ENCODE data around the gene PRKCZ.
"Not testable (repeated sequence)": the region's sequence is repeated elsewhere in the genome, so short reads cannot be mapped to it uniquely, and the experiment has no call there.

Gene PRKCZ

GRCh38 chr1:2111674-2112035 is 61.4 kb downstream of the PRKCZ start:
- Histone ChIP-seq H3K9me3 (ENCODE audit: control insufficient read depth, insufficient read depth, low read length) (no peaks in the 10 kb centered on the region), H3K27ac (ENCODE audit: low read depth, low read length) (no peak overlapping the region), H3K4me3 (ENCODE audit: low read depth, low read length) (no peak overlapping the region), H3K36me3 (ENCODE audit: control insufficient read depth, insufficient read depth, low read length) (peaks cover 8% of the 10 kb centered on the region), H3K9ac (ENCODE audit: low read depth, low read length) (no peak overlapping the region), H3K27me3 (ENCODE audit: control insufficient read depth, insufficient read depth, low read length) (no peaks in the 10 kb centered on the region), H3K4me1 (ENCODE audit: control insufficient read depth, insufficient read depth, low read length) (peaks cover 20% of the 10 kb centered on the region)

- Histone ChIP-seq H3K36me3 (ENCODE audit: control insufficient read depth, insufficient read depth, low read length) (0 out of 2 replicates have a peak, but pooled peaks cover 2% of the 10 kb centered on the region), H3K9me3 (ENCODE audit: control insufficient read depth, insufficient read depth, low read length) (no peaks in the 10 kb centered on the region), H3K4me3 (ENCODE audit: low read depth, low read length) (no peak overlapping the region), H3K9ac (ENCODE audit: low read depth, low read length) (no peak overlapping the region), H3K27me3 (ENCODE audit: control insufficient read depth, insufficient read depth, low read length) (no peaks in the 10 kb centered on the region), H3K4me1 (ENCODE audit: control insufficient read depth, insufficient read depth, low read length) (peaks cover 21% of the 10 kb centered on the region), H3K27ac (ENCODE audit: low read depth, low read length) (no peak overlapping the region)
Measured at GRCh38 chr1:2112280-2112701, 62.1 kb downstream of the PRKCZ start.

- Histone ChIP-seq H3K4me3 (ENCODE audit: low read depth, low read length) (no peak overlapping the region), H3K4me1 (ENCODE audit: control insufficient read depth, insufficient read depth, low read length) (peaks cover 21% of the 10 kb centered on the region), H3K27ac (ENCODE audit: low read depth, low read length) (no peak overlapping the region), H3K9ac (ENCODE audit: low read depth, low read length) (no peak overlapping the region), H3K36me3 (ENCODE audit: control insufficient read depth, insufficient read depth, low read length) (no peaks in the 10 kb centered on the region), H3K27me3 (ENCODE audit: control insufficient read depth, insufficient read depth, low read length) (no peaks in the 10 kb centered on the region), H3K9me3 (ENCODE audit: control insufficient read depth, insufficient read depth, low read length) (no peaks in the 10 kb centered on the region)
Measured at GRCh38 chr1:2113620-2114135, 63.5 kb downstream of the PRKCZ start.

GRCh38 chr1:2114635-2115007 is 64.4 kb downstream of the PRKCZ start:
- H3K27ac ChIP-seq (ENCODE audit: low read depth, low read length); H3K27me3 ChIP-seq (ENCODE audit: control insufficient read depth, insufficient read depth, low read length); H3K9ac ChIP-seq (ENCODE audit: low read depth, low read length); H3K36me3 ChIP-seq (ENCODE audit: control insufficient read depth, insufficient read depth, low read length); H3K9me3 ChIP-seq (ENCODE audit: control insufficient read depth, insufficient read depth, low read length); H3K4me3 ChIP-seq (ENCODE audit: low read depth, low read length): not testable (repeated sequence)
- peaks cover 21% of the 10 kb centered on the region for H3K4me1 ChIP-seq (ENCODE audit: control insufficient read depth, insufficient read depth, low read length)

GRCh38 chr1:2115008-2115641 is 64.9 kb downstream of the PRKCZ start:
- Histone ChIP-seq H3K36me3 (ENCODE audit: control insufficient read depth, insufficient read depth, low read length) (no peaks in the 10 kb centered on the region), H3K27me3 (ENCODE audit: control insufficient read depth, insufficient read depth, low read length) (no peaks in the 10 kb centered on the region), H3K9me3 (ENCODE audit: control insufficient read depth, insufficient read depth, low read length) (no peaks in the 10 kb centered on the region), H3K4me1 (ENCODE audit: control insufficient read depth, insufficient read depth, low read length) (peaks cover 21% of the 10 kb centered on the region), H3K9ac (ENCODE audit: low read depth, low read length) (no peak overlapping the region), H3K27ac (ENCODE audit: low read depth, low read length) (peak overlapping the region; percentile 59), H3K4me3 (ENCODE audit: low read depth, low read length) (no peak overlapping the region)

GRCh38 chr1:2115702-2116341 is 65.6 kb downstream of the PRKCZ start:
- no peaks in the 10 kb centered on the region for H3K36me3 ChIP-seq (ENCODE audit: control insufficient read depth, insufficient read depth, low read length)
- peak overlapping the region; percentile 30; the same call in 1 of the 2 replicates for H3K4me3 ChIP-seq (ENCODE audit: low read depth, low read length)
- no peaks in the 10 kb centered on the region for H3K9me3 ChIP-seq (ENCODE audit: control insufficient read depth, insufficient read depth, low read length)
- peak overlapping the region; percentile 77 for H3K27ac ChIP-seq (ENCODE audit: low read depth, low read length)
- no peaks in the 10 kb centered on the region for H3K27me3 ChIP-seq (ENCODE audit: control insufficient read depth, insufficient read depth, low read length)
- H3K9ac ChIP-seq (ENCODE audit: low read depth, low read length): 0 out of 2 replicates have a peak overlapping the region, but pooled peaks have one; percentile 23
- H3K4me1 ChIP-seq (ENCODE audit: control insufficient read depth, insufficient read depth, low read length): peaks cover 21% of the 10 kb centered on the region

- no peaks in the 10 kb centered on the region for H3K9me3 ChIP-seq (ENCODE audit: control insufficient read depth, insufficient read depth, low read length)
- H3K4me3 ChIP-seq (ENCODE audit: low read depth, low read length): no peak overlapping the region
- H3K9ac ChIP-seq (ENCODE audit: low read depth, low read length): no peak overlapping the region
- H3K4me1 ChIP-seq (ENCODE audit: control insufficient read depth, insufficient read depth, low read length): peaks cover 19% of the 10 kb centered on the region
- H3K36me3 ChIP-seq (ENCODE audit: control insufficient read depth, insufficient read depth, low read length): no peaks in the 10 kb centered on the region
- H3K27ac ChIP-seq (ENCODE audit: low read depth, low read length): no peak overlapping the region
- H3K27me3 ChIP-seq (ENCODE audit: control insufficient read depth, insufficient read depth, low read length): no peaks in the 10 kb centered on the region
Measured at GRCh38 chr1:2119886-2120285, 69.7 kb downstream of the PRKCZ start.

- no peaks in the 10 kb centered on the region for H3K27me3 ChIP-seq (ENCODE audit: control insufficient read depth, insufficient read depth, low read length)
- no peak overlapping the region for H3K9ac ChIP-seq (ENCODE audit: low read depth, low read length)
- no peaks in the 10 kb centered on the region for H3K9me3 ChIP-seq (ENCODE audit: control insufficient read depth, insufficient read depth, low read length)
- no peaks in the 10 kb centered on the region for H3K36me3 ChIP-seq (ENCODE audit: control insufficient read depth, insufficient read depth, low read length)
- peaks cover 8% of the 10 kb centered on the region for H3K4me1 ChIP-seq (ENCODE audit: control insufficient read depth, insufficient read depth, low read length)
- no peak overlapping the region for H3K4me3 ChIP-seq (ENCODE audit: low read depth, low read length)
- H3K27ac ChIP-seq (ENCODE audit: low read depth, low read length): no peak overlapping the region
Measured at GRCh38 chr1:2121101-2121691, 71.0 kb downstream of the PRKCZ start.

GRCh38 chr1:2121794-2122193 is 71.6 kb downstream of the PRKCZ start:
- H3K9ac ChIP-seq (ENCODE audit: low read depth, low read length); H3K9me3 ChIP-seq (ENCODE audit: control insufficient read depth, insufficient read depth, low read length); H3K36me3 ChIP-seq (ENCODE audit: control insufficient read depth, insufficient read depth, low read length); H3K4me1 ChIP-seq (ENCODE audit: control insufficient read depth, insufficient read depth, low read length); H3K27ac ChIP-seq (ENCODE audit: low read depth, low read length); H3K27me3 ChIP-seq (ENCODE audit: control insufficient read depth, insufficient read depth, low read length); H3K4me3 ChIP-seq (ENCODE audit: low read depth, low read length): not testable (repeated sequence)

- Histone ChIP-seq H3K36me3 (ENCODE audit: control insufficient read depth, insufficient read depth, low read length) (no peaks in the 10 kb centered on the region), H3K27ac (ENCODE audit: low read depth, low read length) (no peak overlapping the region), H3K27me3 (ENCODE audit: control insufficient read depth, insufficient read depth, low read length) (no peaks in the 10 kb centered on the region), H3K4me1 (ENCODE audit: control insufficient read depth, insufficient read depth, low read length) (peaks cover 2% of the 10 kb centered on the region; the same call in 1 of the 2 replicates), H3K4me3 (ENCODE audit: low read depth, low read length) (no peak overlapping the region), H3K9me3 (ENCODE audit: control insufficient read depth, insufficient read depth, low read length) (no peaks in the 10 kb centered on the region), H3K9ac (ENCODE audit: low read depth, low read length) (no peak overlapping the region)
Measured at GRCh38 chr1:2124446-2125198, 74.4 kb downstream of the PRKCZ start.
